ENCODE results near the gene CD40.

DNA sequence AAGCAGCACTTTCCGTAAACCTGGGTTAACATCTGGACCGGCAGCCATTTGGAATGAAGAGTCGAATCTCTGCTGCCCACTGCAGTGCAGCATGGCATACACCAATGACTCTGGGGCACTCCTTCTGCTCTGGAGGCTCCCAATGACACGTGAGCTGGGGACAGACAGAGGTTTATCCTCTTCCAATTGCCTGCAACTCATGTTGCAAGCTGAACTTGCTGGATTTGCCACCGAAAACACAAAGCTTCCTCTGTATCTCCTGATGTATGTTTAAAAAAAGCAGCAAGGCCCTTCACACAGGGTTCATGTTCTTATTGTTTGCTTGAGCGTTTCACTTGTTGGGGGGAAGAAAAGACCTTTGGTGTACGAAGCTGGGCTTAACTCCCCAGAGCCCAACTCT lies 39.2 kb upstream of the CD40 start:
- TF ChIP-seq, protein P1, sequence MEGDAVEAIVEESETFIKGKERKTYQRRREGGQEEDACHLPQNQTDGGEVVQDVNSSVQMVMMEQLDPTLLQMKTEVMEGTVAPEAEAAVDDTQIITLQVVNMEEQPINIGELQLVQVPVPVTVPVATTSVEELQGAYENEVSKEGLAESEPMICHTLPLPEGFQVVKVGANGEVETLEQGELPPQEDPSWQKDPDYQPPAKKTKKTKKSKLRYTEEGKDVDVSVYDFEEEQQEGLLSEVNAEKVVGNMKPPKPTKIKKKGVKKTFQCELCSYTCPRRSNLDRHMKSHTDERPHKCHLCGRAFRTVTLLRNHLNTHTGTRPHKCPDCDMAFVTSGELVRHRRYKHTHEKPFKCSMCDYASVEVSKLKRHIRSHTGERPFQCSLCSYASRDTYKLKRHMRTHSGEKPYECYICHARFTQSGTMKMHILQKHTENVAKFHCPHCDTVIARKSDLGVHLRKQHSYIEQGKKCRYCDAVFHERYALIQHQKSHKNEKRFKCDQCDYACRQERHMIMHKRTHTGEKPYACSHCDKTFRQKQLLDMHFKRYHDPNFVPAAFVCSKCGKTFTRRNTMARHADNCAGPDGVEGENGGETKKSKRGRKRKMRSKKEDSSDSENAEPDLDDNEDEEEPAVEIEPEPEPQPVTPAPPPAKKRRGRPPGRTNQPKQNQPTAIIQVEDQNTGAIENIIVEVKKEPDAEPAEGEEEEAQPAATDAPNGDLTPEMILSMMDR (conservative IDR thresholded peaks at IDR 0.05; ENCODE audit: low read length), result no peak
- TF ChIP-seq EZH2phosphoT487 (IDR thresholded peaks at IDR 0.05; ENCODE audit: borderline replicate concordance), result no peak
